PC-3 (cell line): ENCODE measurements around the gene FAM107B. TPM values are rescaled to one million over a fixed set of nuclear protein-coding genes. Genes with fewer than 3 reads are reported as not detected.

Experiments used
- ATAC-seq: fragments of 200-7000 bp; cut with Tn5 transposase; 2 replicates; pipeline ENCODE4 v1.9.1; 2020; ENCODE audit warnings: mild to moderate bottlenecking, moderate library complexity
- BruUV-seq: library from RNA; stranded (reverse); fragments of 400-500 nt; replicated peaks from 2 replicates; lab custom pipeline; 2021; lab: Mats Ljungman, UMichigan
- CTCF ChIA-PET: fragments of 300-600 bp; sonication (Branson Sonifier 250); formaldehyde crosslinking; loops from one replicate; lab custom pipeline; 2022; ENCODE audit warnings: antibody characterized with exemption; lab: Charles Lee
- POLR2A ChIA-PET: fragments of 300-600 bp; sonication (Branson Sonifier 250); formaldehyde crosslinking; loops from one replicate; lab custom pipeline; 2022; ENCODE audit warnings: antibody characterized with exemption; ENCODE audit not compliant: unreplicated experiment; lab: Charles Lee
- DNase-seq: peaks from one replicate; pipeline ENCODE4 v3.0.0-alpha.2; 2015
- H2AFZ ChIP-seq: fragments of 300-600 bp; sonication (generic); 2 replicates; pipeline ENCODE4 v1.6.0; 2016; ENCODE audit warnings: antibody characterized with exemption, low read length
- H3F3A ChIP-seq: fragments of 300-600 bp; sonication (generic); one replicate; pipeline ENCODE4 v1.6.0; 2017; ENCODE audit warnings: antibody characterized with exemption, low read length, control low read depth, mild to moderate bottlenecking; ENCODE audit not compliant: unreplicated experiment
- H3K27ac ChIP-seq: fragments of 300-600 bp; sonication (generic); 2 replicates; pipeline ENCODE4 v1.5.1; 2016; ENCODE audit warnings: mild to moderate bottlenecking, low read length
- H3K27me3 ChIP-seq: fragments of 300-600 bp; sonication (generic); 2 replicates; pipeline ENCODE4 v1.6.1; 2016; ENCODE audit warnings: low read length, mixed read lengths
- H3K36me3 ChIP-seq: fragments of 300-600 bp; sonication (generic); 2 replicates; pipeline ENCODE4 v1.6.1; 2016; ENCODE audit warnings: low read depth, mixed run types, low read length, mixed read lengths
- H3K4me1 ChIP-seq: fragments of 300-600 bp; sonication (generic); 2 replicates; pipeline ENCODE4 v1.5.1; 2016; ENCODE audit warnings: low read length; ENCODE audit not compliant: insufficient read depth
- H3K4me2 ChIP-seq: fragments of 300-600 bp; sonication (generic); 2 replicates; pipeline ENCODE4 v1.6.0; 2016; ENCODE audit warnings: low read length
- H3K4me3 ChIP-seq: fragments of 300-600 bp; sonication (generic); 2 replicates; pipeline ENCODE4 v1.5.1; 2016; ENCODE audit warnings: mild to moderate bottlenecking, low read length, mixed read lengths
- H3K79me2 ChIP-seq: fragments of 300-600 bp; sonication (generic); 2 replicates; pipeline ENCODE4 v1.6.1; 2017; ENCODE audit warnings: low read length, mixed read lengths
- H3K9ac ChIP-seq: fragments of 300-600 bp; sonication (generic); 2 replicates; pipeline ENCODE4 v1.6.0; 2016; ENCODE audit warnings: mild to moderate bottlenecking, low read length
- H3K9me2 ChIP-seq: fragments of 300-600 bp; sonication (generic); replicated peaks from 2 replicates; pipeline ENCODE4 v1.6.1; 2016; ENCODE audit warnings: mixed run types, low read length, mixed read lengths
- H3K9me3 ChIP-seq: fragments of 300-600 bp; sonication (generic); 2 replicates; pipeline ENCODE4 v1.6.1; 2016; ENCODE audit warnings: low read length, mixed read lengths
- H4K20me1 ChIP-seq: fragments of 300-600 bp; sonication (generic); 2 replicates; pipeline ENCODE4 v1.6.1; 2016; ENCODE audit warnings: low read length, mixed read lengths
- EZH2 ChIP-seq: fragments of 300-600 bp; sonication (generic); IDR thresholded peaks from one replicate; pipeline ENCODE4 v1.6.1; 2017; ENCODE audit warnings: antibody characterized with exemption, mild to moderate bottlenecking, low read length; ENCODE audit not compliant: unreplicated experiment
- EZH2phosphoT487 ChIP-seq: fragments of 300-600 bp; sonication (generic); IDR thresholded peaks from 2 replicates; pipeline ENCODE4 v1.6.1; 2018; ENCODE audit warnings: mild to moderate bottlenecking, antibody characterized with exemption, low read length, borderline replicate concordance
- intact Hi-C: fragments of 100-400 bp; cut with micrococcal nuclease; formaldehyde crosslinking; loops from 2 replicates; pipeline ENCODE4 v1.9.0; 2023
- total RNA-seq: library from RNA; depleted of rRNA; stranded (reverse); fragments of >200 nt; gene quantifications from 2 replicates; pipeline ENCODE4 v1.2.3, GENCODE V29; 2014
- TF ChIP-seq, protein P1 (sequence below): fragments of 300-600 bp; sonication (generic); conservative IDR thresholded peaks from 2 replicates; pipeline ENCODE4 v1.5.1; 2017; ENCODE audit warnings: antibody characterized with exemption, low read depth, mild to moderate bottlenecking, low read length

Gene FAM107B
- total RNA-seq, 1 experiment from 2014 or later: 36.6 TPM

- no peaks in the 10 kb centered on the region for H3K9me2 ChIP-seq
- no peak overlapping the region for H2AFZ ChIP-seq
- intact Hi-C loops: no loop called here
- no peak for ATAC-seq
- no peaks in the 10 kb centered on the region for H3K27me3 ChIP-seq
- H3K9ac ChIP-seq: no peak overlapping the region
- no peaks in the 10 kb centered on the region for H4K20me1 ChIP-seq
- peaks cover 19% of the 10 kb centered on the region for H3K79me2 ChIP-seq
- no peak overlapping the region for H3K4me3 ChIP-seq
- DNase-seq: no peak
- no peak overlapping the region for H3K27ac ChIP-seq
- H3K4me1 ChIP-seq: peaks cover 6% of the 10 kb centered on the region; the same call in 1 of the 2 replicates
- ChIA-PET CTCF (no interaction called here), POLR2A (no interaction called here)
- no peaks in the 10 kb centered on the region for H3F3A ChIP-seq
- TF ChIP-seq EZH2phosphoT487 (no peak), EZH2 (no peak)
- TF ChIP-seq, protein P1, sequence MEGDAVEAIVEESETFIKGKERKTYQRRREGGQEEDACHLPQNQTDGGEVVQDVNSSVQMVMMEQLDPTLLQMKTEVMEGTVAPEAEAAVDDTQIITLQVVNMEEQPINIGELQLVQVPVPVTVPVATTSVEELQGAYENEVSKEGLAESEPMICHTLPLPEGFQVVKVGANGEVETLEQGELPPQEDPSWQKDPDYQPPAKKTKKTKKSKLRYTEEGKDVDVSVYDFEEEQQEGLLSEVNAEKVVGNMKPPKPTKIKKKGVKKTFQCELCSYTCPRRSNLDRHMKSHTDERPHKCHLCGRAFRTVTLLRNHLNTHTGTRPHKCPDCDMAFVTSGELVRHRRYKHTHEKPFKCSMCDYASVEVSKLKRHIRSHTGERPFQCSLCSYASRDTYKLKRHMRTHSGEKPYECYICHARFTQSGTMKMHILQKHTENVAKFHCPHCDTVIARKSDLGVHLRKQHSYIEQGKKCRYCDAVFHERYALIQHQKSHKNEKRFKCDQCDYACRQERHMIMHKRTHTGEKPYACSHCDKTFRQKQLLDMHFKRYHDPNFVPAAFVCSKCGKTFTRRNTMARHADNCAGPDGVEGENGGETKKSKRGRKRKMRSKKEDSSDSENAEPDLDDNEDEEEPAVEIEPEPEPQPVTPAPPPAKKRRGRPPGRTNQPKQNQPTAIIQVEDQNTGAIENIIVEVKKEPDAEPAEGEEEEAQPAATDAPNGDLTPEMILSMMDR: no peak
- H3K36me3 ChIP-seq: peaks cover 15% of the 10 kb centered on the region; the same call in 1 of the 2 replicates
- no peaks in the 10 kb centered on the region for H3K9me3 ChIP-seq
- no peak overlapping the region for H3K4me2 ChIP-seq
- no TSS peak for BruUV-seq
Observed at GRCh38 chr10:14527134-14527844, 247.4 kb downstream of the FAM107B start.

GRCh38 chr10:14526326-14526725, 248.4 kb downstream of the FAM107B start:
- no peaks in the 10 kb centered on the region for H3K4me1 ChIP-seq
- CTCF ChIA-PET: no interaction called here
- BruUV-seq: no TSS peak

More at GRCh38 chr10:14526326-14526725, 248.4 kb downstream of the FAM107B start:
- no peak overlapping the region for H3K4me3 ChIP-seq
- ATAC-seq (no peak), DNase-seq (no peak)
- H3K27me3 ChIP-seq: no peaks in the 10 kb centered on the region
- H3K9me2 ChIP-seq: no peaks in the 10 kb centered on the region
- no peak overlapping the region for H2AFZ ChIP-seq
- H3F3A ChIP-seq: no peaks in the 10 kb centered on the region
- H3K36me3 ChIP-seq: peaks cover 13% of the 10 kb centered on the region; the same call in 1 of the 2 replicates
- H4K20me1 ChIP-seq: no peaks in the 10 kb centered on the region
- POLR2A ChIA-PET: no interaction called here
- intact Hi-C loops: no loop called here
- H3K27ac ChIP-seq: no peak overlapping the region
- H3K9me3 ChIP-seq: no peaks in the 10 kb centered on the region
- no peak overlapping the region for H3K4me2 ChIP-seq
- TF ChIP-seq EZH2phosphoT487: no peak
- TF ChIP-seq, protein P1: no peak
- TF ChIP-seq EZH2: no peak
- no peak overlapping the region for H3K9ac ChIP-seq
- peaks cover 10% of the 10 kb centered on the region; the same call in 1 of the 2 replicates for H3K79me2 ChIP-seq
